Keratinocyte (primary cell): ENCODE measurements around the gene DISC1. TPM values are rescaled to one million over a fixed set of nuclear protein-coding genes. Genes with fewer than 3 reads are reported as not detected.

Experiments
- DNase-seq: peaks from one replicate; pipeline ENCODE4 v3.0.0-alpha.2; 2011; ENCODE audit warnings: low read depth, missing footprints, low spot score
- FAIRE-seq: peaks from 2 replicates; lab custom pipeline; 2011; peaks lifted over from hg19 to GRCh38; lab: Jason Lieb, UNC
- H2AFZ ChIP-seq: 2 replicates; pipeline ENCODE4 v1.6.0; 2012; ENCODE audit warnings: low read length, control low read depth, inconsistent platforms; ENCODE audit not compliant: control insufficient read depth
- H3K27ac ChIP-seq: 2 replicates; pipeline ENCODE4 v1.5.1; 2011; ENCODE audit warnings: low read length; ENCODE audit not compliant: control insufficient read depth, insufficient read depth
- H3K27me3 ChIP-seq: 3 replicates; pipeline ENCODE4 v1.6.0; 2011; ENCODE audit warnings: low read length; ENCODE audit not compliant: control insufficient read depth, insufficient read depth; ENCODE audit errors: extremely low read depth
- H3K36me3 ChIP-seq, 2 experiments: 2 replicates in 1 of 2; 3 replicates in 1 of 2; pipeline ENCODE4 v1.5.1; 2011; ENCODE audit warnings: low read length in 2 of 2, mild to moderate bottlenecking in 1 of 2; ENCODE audit not compliant: control insufficient read depth in 2 of 2, insufficient read depth in 2 of 2; ENCODE audit errors: extremely low read depth in 1 of 2
- H3K4me1 ChIP-seq: 3 replicates; pipeline ENCODE4 v1.5.1; 2011; ENCODE audit warnings: low read length; ENCODE audit not compliant: control insufficient read depth, insufficient read depth; ENCODE audit errors: extremely low read depth
- H3K4me2 ChIP-seq: 3 replicates; pipeline ENCODE4 v1.6.0; 2011; ENCODE audit warnings: low read depth, low read length; ENCODE audit not compliant: control insufficient read depth, insufficient read depth; ENCODE audit errors: extremely low read depth
- H3K4me3 ChIP-seq, 3 experiments: fragments of 200-600 bp in 1 of 3; sonication (generic) in 1 of 3; 2 replicates in 2 of 3; 3 replicates in 1 of 3; pipeline ENCODE4 v1.5.1; 2011 to 2016; ENCODE audit warnings: low read length in 3 of 3, mild to moderate bottlenecking in 3 of 3, control low read depth in 2 of 3, inconsistent platforms in 1 of 3, low read depth in 1 of 3, mixed read lengths in 1 of 3, mixed run types in 1 of 3, moderate library complexity in 1 of 3; ENCODE audit not compliant: control insufficient read depth in 2 of 3, insufficient read depth in 2 of 3; ENCODE audit errors: extremely low read depth in 1 of 3
- H3K79me2 ChIP-seq: 2 replicates; pipeline ENCODE4 v1.6.0; 2012; ENCODE audit warnings: low read length; ENCODE audit not compliant: control insufficient read depth, insufficient read depth
- H3K9ac ChIP-seq: 3 replicates; pipeline ENCODE4 v1.6.0; 2011; ENCODE audit warnings: low read length; ENCODE audit not compliant: control insufficient read depth, insufficient read depth; ENCODE audit errors: extremely low read depth
- H3K9me1 ChIP-seq: 3 replicates; pipeline ENCODE4 v1.6.0; 2011; ENCODE audit warnings: low read length; ENCODE audit not compliant: control insufficient read depth, insufficient read depth; ENCODE audit errors: extremely low read depth
- H3K9me3 ChIP-seq: 2 replicates; pipeline ENCODE4 v1.5.1; 2012; ENCODE audit warnings: low read depth, low read length; ENCODE audit not compliant: control insufficient read depth
- H4K20me1 ChIP-seq: 3 replicates; pipeline ENCODE4 v1.6.0; 2011; ENCODE audit warnings: low read length; ENCODE audit not compliant: control insufficient read depth, insufficient read depth; ENCODE audit errors: extremely low read depth
- EZH2 ChIP-seq: IDR thresholded peaks from one replicate; pipeline ENCODE4 v1.6.1; 2012; ENCODE audit warnings: inconsistent platforms, mild to moderate bottlenecking, low read length, moderate library complexity
- dilution Hi-C: fragments of 300-500 bp; cut with MboI; formaldehyde crosslinking; loops from one replicate; pipeline ENCODE4 v1.7.0; 2020; ENCODE audit warnings: low sequenced_read_pairs; ENCODE audit not compliant: extremely low pct_ligation_motif_present
- polyA plus RNA-seq, 5 experiments: library from polyadenylated mRNA; depleted of rRNA in 3 of 5; stranded (reverse) in 3 of 5; stranded (forward) in 1 of 5; unstranded in 1 of 5; fragments of >200 nt; gene quantifications; 1 replicate in 1 of 5; 2 replicates in 3 of 5; 3 replicates in 1 of 5; pipeline versions ENCODE4 v1.2.1 to v1.2.3, GENCODE V29; 2011 to 2012; ENCODE audit warnings: missing spikeins in 2 of 5, low read depth in 1 of 5, low replicate concordance in 1 of 5
- TF ChIP-seq, protein P1 (sequence below), 3 experiments: IDR thresholded peaks in 1 of 3; conservative IDR thresholded peaks in 1 of 3; optimal IDR thresholded peaks in 1 of 3; 2 replicates in 2 of 3; 3 replicates in 1 of 3; pipeline versions ENCODE3 to v1.5.1; 2011; ENCODE audit warnings: low read length in 3 of 3, mild to moderate bottlenecking in 3 of 3, moderate library complexity in 2 of 3, control low read depth in 1 of 3, inconsistent platforms in 1 of 3; ENCODE audit not compliant: insufficient read depth in 2 of 3; ENCODE audit errors: extremely low read depth in 1 of 3

DISC1 gene
- polyA plus RNA-seq, 1 donor (not counting 4 experiments of a cell fraction or from before 2014, with no cell fraction given) = 0.47 TPM

GRCh38 chr1:231626951-231627614 lies 493 bp downstream of the DISC1 start:
- Histone ChIP-seq H3K4me2 (peak overlapping the region; percentile 91), H2AFZ (peak overlapping the region; percentile 89), H3K4me1 (peaks cover 30% of the 10 kb centered on the region), H3K9me3 (no peaks in the 10 kb centered on the region), H3K79me2 (no peaks in the 10 kb centered on the region), H4K20me1 (peaks cover 3% of the 10 kb centered on the region), H3K27ac (no peak overlapping the region), H3K27me3 (peaks cover 2% of the 10 kb centered on the region), H3K9ac (peak overlapping the region; percentile 57), H3K4me3 (peak overlapping the region; percentile 54 to 79 (median 63)), H3K36me3 (no peaks in the 10 kb centered on the region), H3K9me1 (no peaks in the 10 kb centered on the region)
- dilution Hi-C loops = no loop called here
- TF ChIP-seq EZH2 = no peak
- TF ChIP-seq, protein P1, sequence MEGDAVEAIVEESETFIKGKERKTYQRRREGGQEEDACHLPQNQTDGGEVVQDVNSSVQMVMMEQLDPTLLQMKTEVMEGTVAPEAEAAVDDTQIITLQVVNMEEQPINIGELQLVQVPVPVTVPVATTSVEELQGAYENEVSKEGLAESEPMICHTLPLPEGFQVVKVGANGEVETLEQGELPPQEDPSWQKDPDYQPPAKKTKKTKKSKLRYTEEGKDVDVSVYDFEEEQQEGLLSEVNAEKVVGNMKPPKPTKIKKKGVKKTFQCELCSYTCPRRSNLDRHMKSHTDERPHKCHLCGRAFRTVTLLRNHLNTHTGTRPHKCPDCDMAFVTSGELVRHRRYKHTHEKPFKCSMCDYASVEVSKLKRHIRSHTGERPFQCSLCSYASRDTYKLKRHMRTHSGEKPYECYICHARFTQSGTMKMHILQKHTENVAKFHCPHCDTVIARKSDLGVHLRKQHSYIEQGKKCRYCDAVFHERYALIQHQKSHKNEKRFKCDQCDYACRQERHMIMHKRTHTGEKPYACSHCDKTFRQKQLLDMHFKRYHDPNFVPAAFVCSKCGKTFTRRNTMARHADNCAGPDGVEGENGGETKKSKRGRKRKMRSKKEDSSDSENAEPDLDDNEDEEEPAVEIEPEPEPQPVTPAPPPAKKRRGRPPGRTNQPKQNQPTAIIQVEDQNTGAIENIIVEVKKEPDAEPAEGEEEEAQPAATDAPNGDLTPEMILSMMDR (optimal IDR thresholded peaks at IDR 0.05 in 1 of 3, IDR thresholded peaks at IDR 0.05 in 1 of 3, conservative IDR thresholded peaks at IDR 0.05 in 1 of 3; ENCODE audit: extremely low read depth in 1 of 3, insufficient read depth in 2 of 3, low read length in 3 of 3) = no peak
- no peak for FAIRE-seq
- DNase-seq = no peak

DNA sequence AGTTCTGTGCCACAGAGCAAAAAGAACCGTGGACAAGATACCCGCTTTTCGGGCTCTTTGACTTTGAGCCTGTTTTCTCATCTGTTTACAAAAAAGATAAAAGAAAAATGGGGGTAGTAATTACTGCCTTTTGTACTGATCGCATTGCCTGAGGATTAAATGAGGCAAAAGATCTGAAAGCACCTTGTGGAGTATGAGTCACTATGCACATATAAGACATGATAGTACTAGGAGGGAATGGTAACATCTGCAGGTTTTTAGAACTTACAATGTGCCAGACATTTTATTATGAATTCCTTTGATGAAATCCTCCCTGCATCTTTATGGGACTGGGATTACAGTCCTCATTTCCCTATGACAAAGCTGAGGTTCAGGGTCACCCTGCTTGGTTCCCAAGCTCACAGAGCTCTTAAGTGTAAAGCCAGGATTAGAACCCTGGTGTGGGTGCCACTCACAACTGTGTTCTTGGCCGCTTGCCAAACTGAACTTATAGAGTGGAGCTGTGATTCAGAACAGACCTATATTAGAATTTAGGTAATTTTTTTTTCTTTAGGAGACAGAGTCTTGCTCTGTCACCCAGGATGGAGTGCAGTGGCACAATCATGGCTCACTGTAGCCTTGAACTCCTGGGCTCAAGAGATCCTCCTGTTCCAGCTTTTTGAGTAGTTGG lies 1.8 kb downstream of the DISC1 start:
- FAIRE-seq (peak; percentile 60), DNase-seq (no peak)
- Histone ChIP-seq H4K20me1 (peaks cover 3% of the 10 kb centered on the region), H3K4me3 (peak overlapping the region in 1 of 3 experiments; percentile 79), H3K36me3 (no peaks in the 10 kb centered on the region), H3K27me3 (peaks cover 2% of the 10 kb centered on the region), H3K9me3 (no peaks in the 10 kb centered on the region), H2AFZ (no peak overlapping the region), H3K9me1 (no peaks in the 10 kb centered on the region), H3K4me1 (peaks cover 30% of the 10 kb centered on the region), H3K79me2 (no peaks in the 10 kb centered on the region), H3K9ac (no peak overlapping the region), H3K4me2 (peak overlapping the region; percentile 91), H3K27ac (peak overlapping the region; percentile 33)
- TF ChIP-seq EZH2 = no peak
- TF ChIP-seq, protein P1 (optimal IDR thresholded peaks at IDR 0.05 in 1 of 3, IDR thresholded peaks at IDR 0.05 in 1 of 3, conservative IDR thresholded peaks at IDR 0.05 in 1 of 3; ENCODE audit: extremely low read depth in 1 of 3, insufficient read depth in 2 of 3, low read length in 3 of 3) = no peak
- dilution Hi-C loops = no loop called here
